Loucy (cell line): Measurements from ENCODE around the gene KRTAP19-8.

Source experiments
- CTCF ChIP-seq: fragments of 200-600 bp; sonication (generic); conservative IDR thresholded peaks from 2 replicates; pipeline ENCODE4 v1.5.1; 2014; ENCODE audit warnings: mild to moderate bottlenecking, antibody characterized with exemption, low read length
- EZH2phosphoT487 ChIP-seq: fragments of 200-600 bp; IDR thresholded peaks from 2 replicates; pipeline ENCODE4 v1.6.1; 2018; ENCODE audit warnings: antibody characterized with exemption, mild to moderate bottlenecking, moderate library complexity, borderline replicate concordance

- TF ChIP-seq CTCF (no peak), EZH2phosphoT487 (no peak)
These were observed 3.8 kb upstream of the KRTAP19-8 start for GRCh38 chr21:31042080-31042464.
